ENCODE data around the gene CREB5. TPM values are rescaled to one million over a fixed set of nuclear protein-coding genes. Genes with fewer than 3 reads are reported as not detected.

Gene CREB5
- total RNA-seq, 1 experiment from 2014 or later = 40.5 TPM

- H3K4me1 Mint-ChIP-seq (ENCODE audit: insufficient read depth, unreplicated experiment) = no peaks in the 10 kb centered on the region
- intact Hi-C loops (cut with micrococcal nuclease) = no loop called here
- no peaks in the 10 kb centered on the region for H3K27me3 Mint-ChIP-seq (ENCODE audit: insufficient read depth, unreplicated experiment)
- H3K36me3 Mint-ChIP-seq (ENCODE audit: insufficient read depth, unreplicated experiment) = no peaks in the 10 kb centered on the region
- no peak overlapping the region for H3K27ac Mint-ChIP-seq (ENCODE audit: low read depth, unreplicated experiment)
- no TSS peak for BruUV-seq (replicated peaks)
- no peaks in the 10 kb centered on the region for H3K9me3 Mint-ChIP-seq (ENCODE audit: unreplicated experiment)
- CTCF ChIA-PET = no interaction called here
- no peak overlapping the region for H3K4me3 Mint-ChIP-seq (ENCODE audit: unreplicated experiment)
- POLR2A ChIA-PET = no interaction called here
- TF ChIP-seq CTCF (IDR thresholded peaks at IDR 0.05; ENCODE audit: unreplicated experiment) = no peak
- DNase-seq (ENCODE audit: unreplicated experiment) = no peak
These were observed 237.5 kb downstream of the CREB5 start for GRCh38 chr7:28649811-28650210.

GRCh38 chr7:28654110-28654509, 241.8 kb downstream of the CREB5 start:
- ChIA-PET CTCF (interaction anchor here (0.7 kb wide), 1 partner anchor 28 kb away, joined by 3 read pairs; no protein-coding TSS in a partner anchor), POLR2A (interaction anchor here (0.8 kb wide), 1 partner anchor 11 kb away, joined by 4 read pairs; no protein-coding TSS in a partner anchor)
- TF ChIP-seq CTCF (IDR thresholded peaks at IDR 0.05; ENCODE audit: unreplicated experiment) = no peak
- BruUV-seq (replicated peaks) = no TSS peak
- DNase-seq (ENCODE audit: unreplicated experiment) = no peak
- H3K27me3 Mint-ChIP-seq (ENCODE audit: insufficient read depth, unreplicated experiment) = no peaks in the 10 kb centered on the region
- H3K9me3 Mint-ChIP-seq (ENCODE audit: unreplicated experiment) = peaks cover 8% of the 10 kb centered on the region
- intact Hi-C loops (cut with micrococcal nuclease) = no loop called here
- H3K4me1 Mint-ChIP-seq (ENCODE audit: insufficient read depth, unreplicated experiment) = no peaks in the 10 kb centered on the region
- H3K27ac Mint-ChIP-seq (ENCODE audit: low read depth, unreplicated experiment) = no peak overlapping the region
- H3K36me3 Mint-ChIP-seq (ENCODE audit: insufficient read depth, unreplicated experiment) = no peaks in the 10 kb centered on the region
- H3K4me3 Mint-ChIP-seq (ENCODE audit: unreplicated experiment) = no peak overlapping the region

- Mint-ChIP-seq H3K4me3 (ENCODE audit: unreplicated experiment) (no peak overlapping the region), H3K27ac (ENCODE audit: low read depth, unreplicated experiment) (no peak overlapping the region), H3K4me1 (ENCODE audit: insufficient read depth, unreplicated experiment) (no peaks in the 10 kb centered on the region), H3K9me3 (ENCODE audit: unreplicated experiment) (peaks cover 19% of the 10 kb centered on the region), H3K27me3 (ENCODE audit: insufficient read depth, unreplicated experiment) (no peaks in the 10 kb centered on the region), H3K36me3 (ENCODE audit: insufficient read depth, unreplicated experiment) (no peaks in the 10 kb centered on the region)
- intact Hi-C loops (cut with micrococcal nuclease) = no loop called here
- no peak for TF ChIP-seq CTCF (IDR thresholded peaks at IDR 0.05; ENCODE audit: unreplicated experiment)
- no peak for DNase-seq (ENCODE audit: unreplicated experiment)
- ChIA-PET CTCF (interaction anchor here (0.9 to 1.4 kb wide), 2 partner anchors 29 to 358 kb away, joined by 3 to 4 read pairs; no protein-coding TSS in a partner anchor), POLR2A (no interaction called here)
- no TSS peak for BruUV-seq (replicated peaks)
These were observed 244.2 kb downstream of the CREB5 start for GRCh38 chr7:28656529-28656928.

- no peaks in the 10 kb centered on the region for H3K27me3 Mint-ChIP-seq (ENCODE audit: insufficient read depth, unreplicated experiment)
- DNase-seq (ENCODE audit: unreplicated experiment) = no peak
- no peak overlapping the region for H3K27ac Mint-ChIP-seq (ENCODE audit: low read depth, unreplicated experiment)
- CTCF ChIA-PET = no interaction called here
- no peak overlapping the region for H3K4me3 Mint-ChIP-seq (ENCODE audit: unreplicated experiment)
- no peak for TF ChIP-seq CTCF (IDR thresholded peaks at IDR 0.05; ENCODE audit: unreplicated experiment)
- no TSS peak for BruUV-seq (replicated peaks)
- intact Hi-C loops (cut with micrococcal nuclease) = no loop called here
- no peaks in the 10 kb centered on the region for H3K36me3 Mint-ChIP-seq (ENCODE audit: insufficient read depth, unreplicated experiment)
- H3K9me3 Mint-ChIP-seq (ENCODE audit: unreplicated experiment) = peaks cover 19% of the 10 kb centered on the region
- POLR2A ChIA-PET = interaction anchor here (1.1 kb wide), 1 partner anchor 228 kb away, joined by 5 read pairs; no protein-coding TSS in a partner anchor
- no peaks in the 10 kb centered on the region for H3K4me1 Mint-ChIP-seq (ENCODE audit: insufficient read depth, unreplicated experiment)
These were observed 246.1 kb downstream of the CREB5 start for GRCh38 chr7:28658381-28658780.
